ENCODE data around the gene CDH12.

GRCh38 chr5:22076586-22076985, 776.6 kb downstream of the CDH12 start:
- TF ChIP-seq CTCF (IDR thresholded peaks at IDR 0.05; ENCODE audit: insufficient read depth, low read depth, low read length), result no peak
- no peak for TF ChIP-seq EZH2 (IDR thresholded peaks at IDR 0.05; ENCODE audit: insufficient read depth, low read length)
